NCI-H1105 (cell line): ENCODE data around the gene AVEN.

Source experiments
- DNase-seq: peaks from one replicate; lab custom pipeline; 2025; lab: John Stamatoyannopoulos, UW

Gene AVEN

DNA sequence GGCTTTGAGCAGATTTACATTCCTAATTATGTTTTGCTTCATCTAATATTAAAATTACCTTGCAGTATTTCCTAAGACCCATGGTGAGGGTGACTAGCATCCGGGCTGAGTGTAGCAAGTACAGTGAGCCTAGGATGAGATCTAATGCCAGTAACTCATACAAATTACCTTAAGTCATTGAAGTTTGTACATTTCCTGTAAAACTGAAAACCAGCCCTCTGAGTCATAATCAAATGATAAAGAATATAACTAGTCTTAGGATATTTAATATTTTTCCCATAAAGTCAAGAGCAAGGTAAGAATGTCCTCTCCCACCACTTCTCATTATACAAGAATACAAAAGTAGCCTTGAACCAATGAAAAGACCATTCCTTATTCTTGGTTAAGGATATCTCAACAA is 125.5 kb downstream of the AVEN start:
- no peak for DNase-seq

GRCh38 chr15:33912326-33912725 is 126.7 kb downstream of the AVEN start:
- DNase-seq = no peak

GRCh38 chr15:33910741-33911140 is 128.3 kb downstream of the AVEN start:
- no peak for DNase-seq

DNA sequence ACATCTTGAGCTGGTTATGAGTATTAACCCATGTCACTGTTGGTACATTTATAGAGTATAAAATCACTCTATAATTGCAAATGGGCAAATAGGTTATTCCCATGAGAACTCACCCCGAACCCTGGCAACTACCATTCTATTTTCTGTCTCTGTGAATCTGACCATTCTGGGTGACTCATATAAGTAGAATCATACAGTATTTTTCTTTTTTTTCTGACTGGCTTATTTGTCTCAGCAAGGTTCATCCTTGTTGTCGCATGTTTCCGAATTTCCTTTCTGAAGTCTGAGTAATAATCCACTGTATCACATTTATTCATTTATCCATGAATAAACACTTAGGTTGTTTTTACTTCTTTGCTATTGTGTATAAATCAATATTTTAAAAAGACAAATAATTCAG is 130.6 kb downstream of the AVEN start:
- no peak for DNase-seq

GRCh38 chr15:33907326-33907725 is 131.7 kb downstream of the AVEN start:
- no peak for DNase-seq

DNA sequence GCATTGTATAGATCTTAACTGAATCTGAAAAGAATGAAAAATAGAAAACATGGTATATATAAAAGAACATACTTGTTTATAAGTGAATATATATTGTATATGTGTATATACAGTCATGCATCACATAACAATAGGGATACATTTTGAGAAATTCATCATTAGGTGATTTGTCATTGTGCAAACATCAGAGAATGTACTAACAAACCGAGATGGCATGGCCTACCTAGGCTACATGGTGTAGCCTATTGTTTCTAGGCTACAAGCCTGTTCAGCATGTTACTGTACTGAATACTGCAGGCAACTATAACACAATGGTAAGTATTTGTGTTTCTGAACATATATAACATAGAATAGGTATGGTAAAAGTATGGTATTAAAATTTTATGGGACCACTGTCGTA is 135.3 kb downstream of the AVEN start:
- DNase-seq = no peak

GRCh38 chr15:33902043-33902442 is 137.0 kb downstream of the AVEN start:
- no peak for DNase-seq

DNA sequence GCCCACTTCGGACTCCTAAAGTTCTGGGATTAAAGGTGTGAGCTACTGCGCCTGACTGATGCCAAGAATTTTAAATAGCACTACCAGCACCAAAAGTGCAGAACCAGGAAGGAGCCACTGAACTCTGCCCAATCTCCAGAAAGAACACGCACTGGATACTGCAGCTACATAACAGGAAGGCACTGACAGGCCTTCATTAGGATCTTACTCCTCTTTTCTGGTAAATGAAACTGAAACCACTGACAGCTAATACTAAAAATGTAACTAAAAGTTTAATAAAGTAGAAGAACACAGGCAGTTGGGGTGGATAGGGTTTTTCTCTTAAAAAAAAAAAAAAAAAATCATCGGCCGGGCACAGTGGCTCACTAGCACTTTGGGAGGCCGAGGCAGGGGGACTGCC is 144.8 kb downstream of the AVEN start:
- DNase-seq = no peak

- peak; percentile 15 for DNase-seq
Measured at GRCh38 chr15:33888176-33888575, 150.8 kb downstream of the AVEN start.

DNA sequence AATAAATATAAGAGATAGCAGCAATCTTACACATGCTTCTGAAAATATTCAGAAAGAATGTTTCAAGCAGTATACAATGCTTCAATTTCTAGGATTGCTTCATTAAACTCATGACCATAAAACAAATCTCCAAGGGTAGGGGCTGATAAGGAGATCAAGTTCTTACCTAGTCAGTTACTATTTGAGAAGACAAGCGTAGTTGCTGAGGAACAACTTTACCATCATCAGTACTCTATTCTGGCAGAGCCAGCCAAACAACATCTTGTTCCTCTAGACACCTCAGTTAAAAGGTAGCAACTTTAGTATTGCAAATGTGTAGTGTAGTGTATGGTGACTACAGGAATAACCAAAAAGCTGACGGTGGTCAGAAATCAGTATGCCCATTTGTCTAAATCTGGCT is 156.1 kb downstream of the AVEN start:
- DNase-seq = no peak

GRCh38 chr15:33874156-33874555 is 164.8 kb downstream of the AVEN start:
- DNase-seq = no peak

DNA sequence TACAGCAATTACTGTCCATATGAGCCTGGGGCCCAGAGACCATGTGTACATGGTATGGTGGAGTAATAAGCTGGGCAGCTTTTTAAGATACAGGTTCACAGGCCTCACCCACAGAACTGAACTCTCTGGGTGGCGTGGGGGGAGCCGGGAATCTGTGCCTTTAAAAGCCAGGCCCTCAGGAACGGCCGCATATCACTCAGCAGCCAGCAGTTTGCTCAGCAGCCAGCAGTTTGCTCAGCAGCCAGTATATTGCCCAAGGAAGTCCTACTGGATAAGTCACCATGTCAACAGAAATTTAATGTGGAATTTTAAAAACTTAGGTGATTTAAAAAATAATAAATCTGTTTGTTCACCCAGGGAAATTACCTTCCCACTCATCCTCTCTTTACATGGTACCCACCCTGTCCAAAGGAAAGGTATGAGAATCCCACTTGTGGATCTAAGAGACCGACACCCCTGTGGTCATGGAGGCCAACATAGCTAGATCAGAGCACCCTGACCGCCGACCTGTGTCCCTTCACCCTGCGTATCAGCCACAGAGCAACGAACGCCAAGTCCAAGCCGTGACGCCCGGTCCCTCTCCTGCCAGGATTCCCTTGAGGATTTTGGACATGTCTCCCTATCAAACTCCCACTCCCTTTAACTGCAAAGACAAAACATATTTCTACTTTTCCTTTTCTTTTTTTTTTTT is 166.4 kb downstream of the AVEN start:
- no peak for DNase-seq

DNA sequence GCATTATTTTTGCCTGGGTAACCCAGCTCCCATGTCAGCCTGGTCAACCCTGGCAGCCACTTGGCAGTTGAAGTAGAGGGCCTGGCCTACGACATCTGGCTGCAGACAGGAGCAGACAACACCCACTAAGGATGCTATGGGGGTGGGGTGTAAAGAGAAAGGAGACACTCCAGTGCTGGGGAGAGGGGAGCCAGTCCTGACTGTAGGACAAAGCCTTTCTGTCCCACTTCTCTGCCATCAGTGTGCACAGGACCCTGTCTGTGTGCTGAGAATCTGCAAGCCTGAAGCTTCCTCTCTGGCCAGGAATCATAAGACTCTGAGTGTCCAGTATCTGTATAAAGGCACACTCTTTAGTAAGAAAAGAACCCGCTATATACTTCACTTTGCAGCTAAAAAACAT is 167.0 kb downstream of the AVEN start:
- no peak for DNase-seq

- no peak for DNase-seq
Measured at GRCh38 chr15:33866101-33866737, 172.8 kb downstream of the AVEN start.

DNA sequence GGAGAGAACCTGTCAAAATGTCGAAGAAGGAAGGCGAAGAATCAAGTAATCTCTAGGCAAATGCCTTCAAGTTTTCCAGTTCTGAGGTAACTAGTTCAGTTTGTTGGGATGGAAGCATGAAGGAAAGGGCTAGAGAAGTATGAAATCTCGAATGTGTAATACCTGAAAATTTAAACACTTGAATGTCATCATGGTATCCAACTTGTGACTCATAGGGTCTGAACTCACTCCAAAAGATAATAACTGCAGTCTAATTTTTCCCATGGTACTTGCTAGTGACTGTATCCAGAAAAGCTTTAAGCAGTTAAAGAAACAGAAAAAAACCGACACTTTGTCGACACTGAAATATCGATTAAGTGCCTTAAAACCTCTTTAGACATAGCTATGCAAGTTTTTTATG is 173.6 kb downstream of the AVEN start:
- no peak for DNase-seq

DNA sequence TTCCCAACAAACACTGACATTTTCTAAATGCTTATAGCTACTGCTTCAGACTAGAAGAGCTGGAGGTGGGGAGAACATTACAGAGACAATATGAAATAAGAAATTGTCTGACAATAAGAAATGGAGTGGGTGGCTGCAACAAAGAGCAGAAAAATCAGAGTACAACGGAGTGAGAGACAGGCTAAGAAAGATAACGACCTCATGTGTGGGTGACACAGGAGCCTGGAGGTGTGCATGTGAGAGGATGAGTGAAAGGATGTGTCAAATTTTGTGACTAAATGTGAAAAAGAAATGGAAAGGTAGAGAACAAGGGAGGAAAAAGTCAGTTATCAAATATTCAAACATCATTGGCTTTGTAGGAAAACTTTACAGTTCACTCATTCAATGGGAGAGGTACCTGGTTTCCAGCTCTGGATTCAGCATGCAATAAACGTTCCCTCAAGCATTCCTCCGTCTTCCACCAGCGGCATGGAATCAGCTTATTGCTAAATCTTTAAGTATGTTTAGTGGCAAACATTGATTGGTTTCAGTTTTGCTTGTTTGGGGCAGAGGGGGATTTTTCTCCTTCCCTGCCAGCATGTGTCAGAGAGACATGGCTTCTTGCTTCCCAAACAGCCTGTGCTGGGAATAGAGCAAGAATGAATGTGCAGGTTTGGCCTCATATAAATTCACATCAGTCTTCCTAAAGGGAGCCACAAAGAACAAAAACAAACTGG is 174.5 kb downstream of the AVEN start:
- no peak for DNase-seq

GRCh38 chr15:33860754-33861153 is 178.2 kb downstream of the AVEN start:
- DNase-seq = no peak

DNA sequence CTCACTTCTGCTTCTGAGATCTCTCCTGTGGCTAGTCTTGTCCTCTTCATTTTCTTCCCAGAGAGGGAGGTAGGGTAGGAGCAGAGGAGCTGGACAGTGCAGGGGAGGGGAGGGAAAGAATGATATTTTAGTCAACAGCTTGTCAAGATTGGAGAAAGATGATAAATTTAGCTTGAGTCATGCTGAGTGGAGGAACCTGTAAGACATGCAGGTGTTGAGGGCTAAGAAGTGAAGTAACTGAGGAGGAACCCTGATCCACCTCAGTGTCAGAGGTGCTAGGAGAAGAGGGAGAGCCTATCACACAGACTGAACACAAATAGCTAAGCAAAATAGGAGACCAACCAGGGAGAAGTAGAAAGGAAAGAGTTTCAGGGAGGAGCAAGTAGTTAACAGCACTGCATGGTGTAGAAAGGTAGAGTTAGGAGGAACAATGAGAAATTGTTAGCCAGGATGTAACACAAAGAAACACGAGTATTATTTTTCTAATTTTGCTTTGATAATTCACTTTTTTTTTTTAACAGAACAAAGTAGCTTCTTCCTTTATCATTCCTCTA is 178.9 kb downstream of the AVEN start:
- DNase-seq = no peak

GRCh38 chr15:33858836-33859235 is 180.2 kb downstream of the AVEN start:
- DNase-seq = no peak

GRCh38 chr15:33857726-33858125 is 181.3 kb downstream of the AVEN start:
- no peak for DNase-seq

DNA sequence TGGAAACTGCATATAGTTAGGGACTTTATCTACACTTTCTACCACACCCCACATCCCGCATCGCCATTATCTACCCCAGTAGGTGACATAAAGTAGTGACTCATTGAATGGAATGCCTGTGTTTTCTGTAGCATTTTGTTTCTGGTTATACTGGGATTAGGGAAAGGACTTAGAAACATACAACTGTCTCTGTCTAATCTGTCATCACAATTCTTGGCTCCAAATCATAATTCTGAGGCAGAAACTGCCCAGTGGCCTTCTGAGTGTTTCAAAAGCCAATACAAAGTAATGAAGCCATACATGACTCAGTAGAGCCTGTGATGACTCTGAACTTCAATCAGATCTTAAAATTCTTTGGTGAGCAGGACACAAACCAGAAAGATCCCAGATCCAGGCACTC is 186.4 kb downstream of the AVEN start:
- DNase-seq = no peak

DNA sequence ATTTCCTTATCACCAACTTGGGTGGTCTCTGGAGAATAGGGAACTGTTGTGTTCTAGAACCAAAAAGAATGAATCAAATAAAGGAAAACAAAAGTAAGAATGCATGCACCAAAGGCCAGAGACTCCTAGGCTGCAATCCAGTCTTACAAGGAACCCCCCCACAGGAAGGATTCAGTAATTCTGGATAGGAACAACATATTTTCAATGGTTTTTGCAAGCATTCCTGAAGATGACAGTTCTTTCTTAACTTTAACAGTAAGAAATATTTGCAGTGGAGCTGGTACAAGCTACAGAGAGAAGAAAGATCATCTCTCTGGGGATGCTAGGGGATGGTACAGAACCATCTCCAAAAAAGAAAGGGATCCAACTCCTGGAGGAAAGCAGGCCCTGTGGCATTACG is 186.9 kb downstream of the AVEN start:
- no peak for DNase-seq

DNA sequence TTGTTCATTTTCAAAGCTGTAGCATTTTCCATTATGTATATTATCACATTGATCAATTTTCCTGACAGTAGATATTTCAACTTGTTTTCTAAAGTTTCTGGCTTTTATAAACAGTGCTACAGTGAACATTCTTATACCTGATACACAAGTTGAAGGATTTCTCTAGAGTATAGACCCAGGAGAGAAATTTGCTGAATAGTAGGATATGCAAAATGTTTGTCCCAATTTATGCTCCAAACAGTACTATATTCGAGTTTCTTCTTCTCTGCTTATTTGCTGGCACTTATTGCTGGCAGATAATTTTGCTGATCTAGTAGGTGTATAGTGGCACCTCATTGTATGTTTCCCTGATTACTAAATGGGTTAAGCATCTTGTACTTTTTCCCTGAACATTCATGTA is 187.9 kb downstream of the AVEN start:
- no peak for DNase-seq
